GM12873 (cell line): ENCODE data around the gene ABLIM1.

Experiments
- TF ChIP-seq, protein P1 (sequence below): IDR thresholded peaks from 2 replicates; pipeline ENCODE4 v1.5.1; 2012; ENCODE audit warnings: low read depth, mild to moderate bottlenecking, moderate library complexity, low read length, control low read depth; ENCODE audit not compliant: insufficient read depth; ENCODE audit errors: missing control alignments

ABLIM1 gene

DNA sequence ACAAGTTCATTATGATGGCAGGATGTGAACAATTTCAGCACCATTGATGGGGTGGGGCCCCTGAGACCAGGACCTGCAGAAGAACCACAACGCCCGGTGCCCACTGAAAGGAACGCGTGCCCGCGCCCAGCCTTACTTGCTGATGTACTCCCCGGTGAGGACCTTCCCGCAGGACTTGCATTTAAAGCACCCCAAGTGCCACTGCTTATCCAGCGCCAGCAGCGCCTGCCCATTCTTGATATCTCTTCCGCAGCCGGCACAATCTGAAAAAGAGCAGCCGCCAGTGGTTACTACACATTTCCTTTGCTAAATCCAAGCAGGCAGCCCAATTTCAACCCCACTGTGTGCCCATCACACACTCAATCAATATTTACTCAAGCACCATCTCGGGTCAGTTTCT is 110.6 kb downstream of the ABLIM1 start:
- TF ChIP-seq, protein P1, sequence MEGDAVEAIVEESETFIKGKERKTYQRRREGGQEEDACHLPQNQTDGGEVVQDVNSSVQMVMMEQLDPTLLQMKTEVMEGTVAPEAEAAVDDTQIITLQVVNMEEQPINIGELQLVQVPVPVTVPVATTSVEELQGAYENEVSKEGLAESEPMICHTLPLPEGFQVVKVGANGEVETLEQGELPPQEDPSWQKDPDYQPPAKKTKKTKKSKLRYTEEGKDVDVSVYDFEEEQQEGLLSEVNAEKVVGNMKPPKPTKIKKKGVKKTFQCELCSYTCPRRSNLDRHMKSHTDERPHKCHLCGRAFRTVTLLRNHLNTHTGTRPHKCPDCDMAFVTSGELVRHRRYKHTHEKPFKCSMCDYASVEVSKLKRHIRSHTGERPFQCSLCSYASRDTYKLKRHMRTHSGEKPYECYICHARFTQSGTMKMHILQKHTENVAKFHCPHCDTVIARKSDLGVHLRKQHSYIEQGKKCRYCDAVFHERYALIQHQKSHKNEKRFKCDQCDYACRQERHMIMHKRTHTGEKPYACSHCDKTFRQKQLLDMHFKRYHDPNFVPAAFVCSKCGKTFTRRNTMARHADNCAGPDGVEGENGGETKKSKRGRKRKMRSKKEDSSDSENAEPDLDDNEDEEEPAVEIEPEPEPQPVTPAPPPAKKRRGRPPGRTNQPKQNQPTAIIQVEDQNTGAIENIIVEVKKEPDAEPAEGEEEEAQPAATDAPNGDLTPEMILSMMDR = no peak

DNA sequence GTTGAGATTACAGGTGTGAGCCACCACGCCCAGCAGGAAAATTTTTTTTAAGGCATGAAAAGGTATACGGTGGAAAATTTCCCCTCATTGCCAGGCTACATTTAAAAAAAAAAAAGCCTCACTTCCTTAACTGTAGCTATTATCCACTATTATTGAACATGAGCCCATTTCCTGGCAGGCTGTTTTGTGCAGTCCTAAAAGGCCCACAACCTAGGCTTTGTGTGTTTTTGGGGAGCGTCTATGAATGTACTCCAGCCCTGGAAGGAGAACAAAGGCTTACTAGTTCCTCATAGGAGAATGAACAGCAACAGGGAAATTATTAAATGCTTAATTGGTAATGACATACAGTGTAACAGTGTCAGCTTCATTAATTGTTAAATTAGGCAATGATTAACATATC is 111.0 kb downstream of the ABLIM1 start:
- TF ChIP-seq, protein P1 = no peak

DNA sequence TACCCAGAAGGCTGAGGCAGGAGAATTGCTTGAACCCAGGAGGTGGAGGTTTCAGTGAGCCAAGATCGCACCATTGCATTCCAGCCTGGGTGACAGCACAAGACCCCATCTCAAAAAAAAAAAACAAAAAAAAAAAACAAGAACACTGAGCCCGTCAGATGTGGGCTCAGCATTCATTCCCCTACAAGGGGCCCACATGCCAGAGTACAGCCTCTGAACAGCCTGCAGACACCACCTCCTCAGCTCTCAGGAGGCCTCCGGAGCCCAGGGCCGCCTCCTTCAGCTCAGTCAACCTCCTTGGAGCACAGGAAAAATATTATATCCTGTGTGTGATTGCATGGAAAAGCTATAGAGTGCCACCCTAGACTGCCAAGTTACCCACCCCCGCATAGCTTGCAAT is 112.3 kb downstream of the ABLIM1 start:
- TF ChIP-seq, protein P1 = no peak

DNA sequence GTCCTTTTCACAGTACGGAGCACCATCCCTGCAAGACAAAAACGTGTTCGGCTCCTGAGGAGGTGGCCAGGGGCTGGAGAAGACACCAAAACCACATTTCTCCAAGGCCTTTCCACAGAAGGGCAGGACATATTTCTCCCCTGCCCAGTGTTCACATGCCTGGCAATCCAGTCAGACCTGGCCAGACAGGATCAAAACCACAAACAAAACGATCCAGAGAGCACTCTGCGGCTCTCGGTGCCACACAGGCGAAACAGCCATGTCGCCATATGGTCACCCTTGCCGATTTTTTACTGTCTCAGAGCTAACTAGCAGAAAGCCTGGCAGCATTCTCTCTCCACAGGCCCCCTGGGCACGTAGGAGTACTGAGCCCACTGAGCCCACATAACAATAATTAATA is 113.0 kb downstream of the ABLIM1 start:
- TF ChIP-seq, protein P1 = no peak

DNA sequence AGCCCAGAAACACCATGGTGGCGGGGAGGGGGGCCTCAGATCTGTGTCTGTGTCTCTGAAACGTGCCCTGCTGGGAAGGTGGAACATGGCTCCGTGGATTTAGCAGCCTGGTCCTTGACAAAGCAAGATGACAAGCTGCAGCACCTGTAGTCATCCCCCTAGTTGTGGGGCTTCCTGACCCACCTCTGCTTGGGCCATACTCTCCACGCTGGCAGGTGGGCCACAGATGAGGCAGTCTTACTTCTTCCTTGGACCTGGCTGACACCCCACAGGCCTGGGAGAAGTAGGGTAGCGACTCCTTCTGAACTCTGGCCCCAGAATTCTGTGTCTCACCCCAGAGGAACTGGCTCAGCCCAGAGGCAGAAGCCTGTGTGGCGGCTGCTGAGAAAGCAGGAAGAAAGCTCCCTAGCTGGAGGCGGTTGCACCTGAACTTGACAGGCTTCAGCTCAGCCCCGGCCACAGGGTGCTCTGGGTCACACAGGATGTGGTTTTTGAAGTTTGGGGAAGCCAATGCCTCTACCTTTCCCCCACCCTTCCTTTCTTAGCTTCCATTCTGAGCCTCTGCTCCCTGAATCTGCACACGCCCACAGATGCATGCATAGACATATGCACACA is 113.9 kb downstream of the ABLIM1 start:
- TF ChIP-seq, protein P1 = no peak

DNA sequence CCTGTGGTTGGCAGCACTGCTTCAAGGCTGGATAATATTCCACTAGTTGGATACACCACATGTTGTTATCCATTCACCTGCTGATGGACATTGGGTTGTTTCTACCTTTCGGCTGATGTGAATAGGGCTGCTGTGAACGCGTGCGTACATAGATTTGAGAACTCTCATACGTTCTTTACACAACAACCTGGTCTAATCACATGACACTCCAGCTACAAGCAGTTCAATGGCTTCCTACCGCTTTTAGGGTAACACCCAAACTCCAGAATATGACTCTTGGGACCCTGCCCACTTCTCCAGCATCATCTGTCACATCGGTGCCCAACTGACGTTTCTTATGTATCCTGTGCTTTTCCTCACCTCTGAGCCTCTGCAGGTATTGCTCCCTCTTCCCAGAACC is 114.6 kb downstream of the ABLIM1 start:
- TF ChIP-seq, protein P1 = no peak

DNA sequence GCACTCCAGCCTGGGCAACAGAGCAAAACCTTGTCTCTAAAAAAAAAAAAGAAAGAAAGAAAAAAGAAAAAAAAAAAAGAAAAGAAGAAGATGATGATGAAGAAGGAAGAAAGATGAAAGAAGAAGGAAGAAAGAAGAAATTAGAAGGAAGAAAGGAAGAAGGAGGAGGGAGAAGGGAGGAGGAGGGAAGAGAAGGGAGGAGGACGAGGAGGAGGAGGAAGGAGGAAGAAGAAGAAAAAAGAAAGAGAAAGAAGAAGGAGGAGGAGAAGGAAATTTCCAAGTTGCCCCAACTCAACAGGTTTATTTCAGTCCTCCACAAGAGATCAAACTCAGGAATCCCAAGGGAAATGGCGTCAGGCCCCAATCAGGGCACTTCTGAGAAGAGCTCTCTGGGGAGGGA is 115.7 kb downstream of the ABLIM1 start:
- TF ChIP-seq, protein P1 = no peak
